Endothelial cell of umbilical vein (primary cell): ENCODE measurements around the gene ACADS. TPM values are rescaled to one million over a fixed set of nuclear protein-coding genes. Genes with fewer than 3 reads are reported as not detected.

Experiments
- BruUV-seq: library from RNA; stranded (reverse); fragments of 400-500 nt; replicated peaks from 2 replicates; lab custom pipeline; 2021; lab: Mats Ljungman, UMichigan
- CTCF ChIA-PET: fragments of 300-600, 350-600 bp; sonication (Branson Sonifier 250); formaldehyde crosslinking; loops from one replicate; lab custom pipeline; 2021; ENCODE audit warnings: antibody characterized with exemption, inconsistent platforms; lab: Charles Lee
- POLR2A ChIA-PET: fragments of 300-600, 350-600 bp; sonication (Branson Sonifier 250); formaldehyde crosslinking; loops from one replicate; lab custom pipeline; 2021; ENCODE audit warnings: antibody characterized with exemption, inconsistent platforms; lab: Charles Lee
- DNase-seq: peaks from one replicate; pipeline ENCODE4 v3.0.0-alpha.2; 2011; ENCODE audit warnings: low read depth, low spot score
- FAIRE-seq: peaks from 2 replicates; lab custom pipeline; 2011; peaks lifted over from hg19 to GRCh38; lab: Jason Lieb, UNC
- H2AFZ ChIP-seq: 2 replicates; pipeline ENCODE4 v1.6.0; 2012; ENCODE audit warnings: low read depth, low read length, control low read depth, inconsistent platforms
- H3K27ac ChIP-seq: 2 replicates; pipeline ENCODE4 v1.5.1; 2011; ENCODE audit warnings: low read depth, mild to moderate bottlenecking, control low read depth, low read length, moderate library complexity; ENCODE audit not compliant: insufficient read depth
- H3K27me3 ChIP-seq, 2 experiments: 2 replicates each; pipeline versions ENCODE4 v1.6.0 to v1.6.1; 2011; ENCODE audit warnings: low read length in 2 of 2, mixed read lengths in 1 of 2; ENCODE audit not compliant: control insufficient read depth in 2 of 2, insufficient read depth in 2 of 2
- H3K36me3 ChIP-seq, 2 experiments: 2 replicates in 1 of 2; 3 replicates in 1 of 2; pipeline ENCODE4 v1.5.1; 2011; ENCODE audit warnings: low read length in 2 of 2, mild to moderate bottlenecking in 1 of 2, moderate library complexity in 1 of 2; ENCODE audit not compliant: control insufficient read depth in 2 of 2, insufficient read depth in 2 of 2; ENCODE audit errors: extremely low read depth in 1 of 2
- H3K4me1 ChIP-seq: 3 replicates; pipeline ENCODE4 v1.5.1; 2011; ENCODE audit warnings: mild to moderate bottlenecking, low read length; ENCODE audit not compliant: control insufficient read depth, insufficient read depth; ENCODE audit errors: extremely low read depth
- H3K4me2 ChIP-seq: 2 replicates; pipeline ENCODE4 v1.6.1; 2011; ENCODE audit warnings: low read length, control low read depth, mixed read lengths; ENCODE audit not compliant: insufficient read depth
- H3K4me3 ChIP-seq, 3 experiments: fragments of 200-600 bp in 1 of 3; sonication (generic), shearing (Covaris generic) in 1 of 3; replicated peaks in 1 of 3; 2 replicates each; pipeline ENCODE4 v1.5.1; 2011 to 2016; ENCODE audit warnings: control low read depth in 3 of 3, low read length in 3 of 3, mild to moderate bottlenecking in 2 of 3, inconsistent platforms in 1 of 3, low read depth in 1 of 3, moderate library complexity in 1 of 3; ENCODE audit not compliant: insufficient read depth in 1 of 3
- H3K79me2 ChIP-seq: 2 replicates; pipeline ENCODE4 v1.6.0; 2012; ENCODE audit warnings: low read length, inconsistent platforms; ENCODE audit not compliant: control insufficient read depth, insufficient read depth
- H3K9ac ChIP-seq: replicated peaks from 2 replicates; pipeline ENCODE3; 2011; ENCODE audit warnings: low read length, control low read depth; ENCODE audit not compliant: insufficient read depth; ENCODE audit errors: extremely low read depth
- H3K9me1 ChIP-seq: replicated peaks from 3 replicates; pipeline ENCODE4 v1.6.0; 2011; ENCODE audit warnings: mild to moderate bottlenecking, low read length; ENCODE audit not compliant: control insufficient read depth, insufficient read depth; ENCODE audit errors: extremely low read depth
- H3K9me3 ChIP-seq: replicated peaks from 2 replicates; pipeline ENCODE4 v1.5.1; 2012; ENCODE audit warnings: low read length, inconsistent platforms; ENCODE audit not compliant: control insufficient read depth, insufficient read depth
- H4K20me1 ChIP-seq: replicated peaks from 2 replicates; pipeline ENCODE3; 2011; ENCODE audit warnings: mild to moderate bottlenecking, low read length; ENCODE audit not compliant: control insufficient read depth, insufficient read depth; ENCODE audit errors: extremely low read depth
- EZH2 ChIP-seq: IDR thresholded peaks from 2 replicates; pipeline ENCODE4 v1.6.1; 2012; ENCODE audit warnings: borderline replicate concordance, low read depth, mild to moderate bottlenecking, moderate library complexity, low read length, inconsistent platforms; ENCODE audit not compliant: severe bottlenecking
- FOS ChIP-seq: IDR thresholded peaks from 2 replicates; pipeline ENCODE4 v1.6.1; 2011; ENCODE audit warnings: mild to moderate bottlenecking, low read length, moderate library complexity, borderline replicate concordance; ENCODE audit not compliant: insufficient read depth
- GATA2 ChIP-seq: IDR thresholded peaks from 2 replicates; pipeline ENCODE4 v1.7.0; 2011; ENCODE audit warnings: low read depth, mild to moderate bottlenecking, moderate library complexity, mixed read lengths, low read length; ENCODE audit not compliant: insufficient read length, insufficient read depth
- JUN ChIP-seq: IDR thresholded peaks from 2 replicates; pipeline ENCODE4 v1.6.1; 2011; ENCODE audit warnings: borderline replicate concordance, low read depth; ENCODE audit not compliant: insufficient read length, insufficient read depth
- MYC ChIP-seq: IDR thresholded peaks from one replicate; pipeline ENCODE4 v1.6.1; 2011; ENCODE audit warnings: mild to moderate bottlenecking, low read depth, low read length
- POLR2A ChIP-seq: IDR thresholded peaks from 2 replicates; pipeline ENCODE4 v1.6.1; 2012; ENCODE audit warnings: low read depth, mild to moderate bottlenecking, control low read depth, low read length
- POLR2AphosphoS5 ChIP-seq: IDR thresholded peaks from 2 replicates; pipeline ENCODE4 v1.6.1; 2012; ENCODE audit warnings: low read depth, mild to moderate bottlenecking, control low read depth, low read length, moderate library complexity; ENCODE audit not compliant: insufficient read depth
- dilution Hi-C: fragments of 300-500 bp; cut with MboI; formaldehyde crosslinking; loops from one replicate; pipeline ENCODE4 v1.15.0; 2019; ENCODE audit warnings: low sequenced_read_pairs; ENCODE audit not compliant: extremely low pct_ligation_motif_present
- intact Hi-C: fragments of 100-400 bp; cut with micrococcal nuclease; formaldehyde crosslinking; loops from one replicate; pipeline ENCODE4 v1.10.0; 2022
- polyA plus RNA-seq, 4 experiments: library from polyadenylated mRNA; depleted of rRNA in 3 of 4; stranded (reverse) in 3 of 4; unstranded in 1 of 4; fragments of >200 nt; gene quantifications; 2 replicates each; pipeline versions ENCODE4 v1.2.1 to v1.2.3, GENCODE V29; 2011 to 2012; ENCODE audit warnings: missing spikeins in 1 of 4
- total RNA-seq: library from RNA; stranded (reverse); gene quantifications from 2 replicates; pipeline ENCODE4 v1.2.3, GENCODE V29; 2021
- TF ChIP-seq, protein P1 (sequence below): IDR thresholded peaks from 2 replicates; pipeline ENCODE4 v1.6.1; 2011; ENCODE audit not compliant: insufficient read depth, insufficient read length
- TF ChIP-seq, protein P2 (sequence below), 2 donors: IDR thresholded peaks; 1 replicate in 1 of 2; 2 replicates in 1 of 2; pipeline ENCODE4 v1.5.1; 2011; ENCODE audit warnings: low read length in 2 of 2, mild to moderate bottlenecking in 2 of 2, moderate library complexity in 2 of 2, control low read depth in 1 of 2, inconsistent platforms in 1 of 2, low read depth in 1 of 2; ENCODE audit not compliant: insufficient read depth in 1 of 2; ENCODE audit errors: extremely low read depth in 1 of 2

ACADS gene
- total and polyA plus RNA-seq, 2 donors (not counting 3 experiments of a cell fraction or from before 2014, with no cell fraction given) = 8.2 to 8.9 TPM

GRCh38 chr12:120774169-120774916 is 48.7 kb downstream of the ACADS start:
- Histone ChIP-seq H3K79me2 (no peaks in the 10 kb centered on the region), H3K9ac (no peak overlapping the region), H3K9me1 (no peaks in the 10 kb centered on the region), H2AFZ (no peak overlapping the region), H3K36me3 (peaks cover 0 to 4% of the 10 kb centered on the region in 2 experiments), H3K27me3 (no peaks in the 10 kb centered on the region), H3K9me3 (no peaks in the 10 kb centered on the region), H3K4me3 (no peak overlapping the region), H3K27ac (no peak overlapping the region), H4K20me1 (no peaks in the 10 kb centered on the region), H3K4me1 (peaks cover 10% of the 10 kb centered on the region), H3K4me2 (peak overlapping the region; percentile 23)
- FAIRE-seq = peak; percentile 43
- BruUV-seq = TSS peak; percentile 68
- intact Hi-C loops = loop anchor here (1.0 kb wide), 1 partner anchor 9 kb away; no protein-coding TSS in a partner anchor
- TF ChIP-seq JUN = peak; percentile 12
- no peak for TF ChIP-seq POLR2AphosphoS5
- dilution Hi-C loops = no loop called here
- ChIA-PET POLR2A (no interaction called here), CTCF (interaction anchor here (1.4 kb wide), 1 partner anchor 12 kb away, joined by 3 read pairs; no protein-coding TSS in a partner anchor)
- peak; percentile 36 for DNase-seq

DNA sequence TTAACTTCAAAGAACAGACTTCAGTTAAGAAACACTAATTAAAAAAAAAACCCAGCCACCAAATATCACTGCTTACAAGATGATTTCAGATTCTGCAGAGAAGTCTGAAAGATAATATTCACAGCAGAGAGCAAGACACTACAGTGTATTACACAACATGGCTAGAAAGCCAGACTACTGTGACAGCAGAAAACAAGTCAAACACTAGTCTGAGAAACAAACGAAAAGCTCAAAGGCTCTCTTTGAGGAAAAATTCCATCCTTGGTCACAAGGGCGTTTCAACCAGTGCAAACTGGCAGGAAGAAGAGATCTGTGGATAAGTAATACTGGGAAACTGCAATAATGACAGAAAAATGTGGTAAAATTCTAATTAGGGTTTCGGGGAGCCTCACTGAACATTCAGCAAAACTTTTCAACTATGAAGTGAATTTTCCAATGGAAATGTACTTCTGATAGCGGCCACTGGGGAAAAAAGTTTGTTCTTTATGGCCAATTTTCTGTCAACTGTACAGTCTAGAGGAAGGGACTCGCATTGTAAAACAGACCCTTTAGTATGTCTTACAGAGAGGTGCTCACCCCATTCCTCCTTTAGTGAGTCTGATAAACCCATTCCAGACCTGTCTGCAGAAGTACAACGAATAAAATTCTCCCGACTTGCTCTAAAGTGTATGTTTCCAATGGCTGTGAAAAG is 50.4 kb downstream of the ACADS start:
- H2AFZ ChIP-seq = no peak overlapping the region
- no peak overlapping the region for H3K4me3 ChIP-seq
- no TSS peak for BruUV-seq
- peaks cover 10% of the 10 kb centered on the region for H3K4me1 ChIP-seq
- no peaks in the 10 kb centered on the region for H3K9me3 ChIP-seq
- no peak overlapping the region for H3K27ac ChIP-seq
- DNase-seq (no peak), FAIRE-seq (no peak)
- H3K36me3 ChIP-seq = peaks cover 0 to 2% of the 10 kb centered on the region in 2 experiments
- dilution Hi-C loops (no loop called here), intact Hi-C loops (no loop called here)
- no peak overlapping the region for H3K4me2 ChIP-seq
- POLR2A ChIA-PET = no interaction called here
- CTCF ChIA-PET = interaction anchor here (0.8 to 1.1 kb wide), 3 partner anchors 10 to 64 kb away, joined by 3 read pairs; no protein-coding TSS in a partner anchor
- H3K79me2 ChIP-seq = no peaks in the 10 kb centered on the region
- TF ChIP-seq, protein P1, sequence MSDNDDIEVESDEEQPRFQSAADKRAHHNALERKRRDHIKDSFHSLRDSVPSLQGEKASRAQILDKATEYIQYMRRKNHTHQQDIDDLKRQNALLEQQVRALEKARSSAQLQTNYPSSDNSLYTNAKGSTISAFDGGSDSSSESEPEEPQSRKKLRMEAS = no peak
- TF ChIP-seq POLR2A (no peak), POLR2AphosphoS5 (no peak), GATA2 (no peak), FOS (no peak), MYC (no peak), EZH2 (no peak), JUN (no peak)
- TF ChIP-seq, protein P2, sequence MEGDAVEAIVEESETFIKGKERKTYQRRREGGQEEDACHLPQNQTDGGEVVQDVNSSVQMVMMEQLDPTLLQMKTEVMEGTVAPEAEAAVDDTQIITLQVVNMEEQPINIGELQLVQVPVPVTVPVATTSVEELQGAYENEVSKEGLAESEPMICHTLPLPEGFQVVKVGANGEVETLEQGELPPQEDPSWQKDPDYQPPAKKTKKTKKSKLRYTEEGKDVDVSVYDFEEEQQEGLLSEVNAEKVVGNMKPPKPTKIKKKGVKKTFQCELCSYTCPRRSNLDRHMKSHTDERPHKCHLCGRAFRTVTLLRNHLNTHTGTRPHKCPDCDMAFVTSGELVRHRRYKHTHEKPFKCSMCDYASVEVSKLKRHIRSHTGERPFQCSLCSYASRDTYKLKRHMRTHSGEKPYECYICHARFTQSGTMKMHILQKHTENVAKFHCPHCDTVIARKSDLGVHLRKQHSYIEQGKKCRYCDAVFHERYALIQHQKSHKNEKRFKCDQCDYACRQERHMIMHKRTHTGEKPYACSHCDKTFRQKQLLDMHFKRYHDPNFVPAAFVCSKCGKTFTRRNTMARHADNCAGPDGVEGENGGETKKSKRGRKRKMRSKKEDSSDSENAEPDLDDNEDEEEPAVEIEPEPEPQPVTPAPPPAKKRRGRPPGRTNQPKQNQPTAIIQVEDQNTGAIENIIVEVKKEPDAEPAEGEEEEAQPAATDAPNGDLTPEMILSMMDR (IDR thresholded peaks at IDR 0.05; ENCODE audit: extremely low read depth in 1 of 2, insufficient read depth in 1 of 2, low read depth in 1 of 2, low read length in 2 of 2) = no peak
- no peak overlapping the region for H3K9ac ChIP-seq
- H4K20me1 ChIP-seq = no peaks in the 10 kb centered on the region
- no peaks in the 10 kb centered on the region for H3K9me1 ChIP-seq
- H3K27me3 ChIP-seq = no peaks in the 10 kb centered on the region
